NCI-H1048 (cell line): ENCODE results near the gene TSPY3.
"Not testable (repeated sequence)": the region's sequence is repeated elsewhere in the genome, so short reads cannot be mapped to it uniquely, and the experiment has no call there.

Source experiments
- DNase-seq: peaks from one replicate; lab custom pipeline; 2025; lab: John Stamatoyannopoulos, UW

Gene TSPY3, protein sequence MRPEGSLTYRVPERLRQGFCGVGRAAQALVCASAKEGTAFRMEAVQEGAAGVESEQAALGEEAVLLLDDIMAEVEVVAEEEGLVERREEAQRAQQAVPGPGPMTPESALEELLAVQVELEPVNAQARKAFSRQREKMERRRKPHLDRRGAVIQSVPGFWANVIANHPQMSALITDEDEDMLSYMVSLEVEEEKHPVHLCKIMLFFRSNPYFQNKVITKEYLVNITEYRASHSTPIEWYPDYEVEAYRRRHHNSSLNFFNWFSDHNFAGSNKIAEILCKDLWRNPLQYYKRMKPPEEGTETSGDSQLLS

DNA sequence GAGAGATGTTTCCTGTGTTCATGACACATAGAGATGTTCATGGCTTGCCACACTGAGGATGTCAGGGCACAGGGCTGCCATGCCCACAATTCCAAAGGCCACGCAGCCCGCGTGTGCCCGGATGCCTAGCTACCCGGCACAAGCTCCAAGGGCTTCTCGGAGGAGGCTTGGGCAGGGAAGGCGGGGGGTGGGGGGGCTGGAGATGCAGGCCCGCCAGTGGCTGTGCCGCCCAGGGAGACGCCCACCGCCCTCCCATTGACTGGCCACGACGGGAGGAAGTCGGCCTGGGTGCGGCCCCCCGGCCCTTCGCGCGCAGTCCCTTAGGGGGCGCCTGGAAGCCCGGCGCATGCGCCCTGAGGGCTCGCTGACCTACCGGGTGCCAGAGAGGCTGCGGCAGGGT, at the start of gene TSPY3:
Gene TSPY3 (plus strand): TSS at position 301 of the 400 bp plus-strand sequence. CDS start 46 bp downstream, at position 347.
- not testable (repeated sequence) for DNase-seq

DNA sequence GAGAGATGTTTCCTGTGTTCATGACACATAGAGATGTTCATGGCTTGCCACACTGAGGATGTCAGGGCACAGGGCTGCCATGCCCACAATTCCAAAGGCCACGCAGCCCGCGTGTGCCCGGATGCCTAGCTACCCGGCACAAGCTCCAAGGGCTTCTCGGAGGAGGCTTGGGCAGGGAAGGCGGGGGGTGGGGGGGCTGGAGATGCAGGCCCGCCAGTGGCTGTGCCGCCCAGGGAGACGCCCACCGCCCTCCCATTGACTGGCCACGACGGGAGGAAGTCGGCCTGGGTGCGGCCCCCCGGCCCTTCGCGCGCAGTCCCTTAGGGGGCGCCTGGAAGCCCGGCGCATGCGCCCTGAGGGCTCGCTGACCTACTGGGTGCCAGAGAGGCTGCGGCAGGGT, 40.7 kb upstream of the TSPY3 start, which contains the start of gene TSPY8:
Gene TSPY8 (plus strand): TSS at position 301 of the 400 bp plus-strand sequence. CDS start 46 bp downstream, at position 347.
- not testable (repeated sequence) for DNase-seq

DNA sequence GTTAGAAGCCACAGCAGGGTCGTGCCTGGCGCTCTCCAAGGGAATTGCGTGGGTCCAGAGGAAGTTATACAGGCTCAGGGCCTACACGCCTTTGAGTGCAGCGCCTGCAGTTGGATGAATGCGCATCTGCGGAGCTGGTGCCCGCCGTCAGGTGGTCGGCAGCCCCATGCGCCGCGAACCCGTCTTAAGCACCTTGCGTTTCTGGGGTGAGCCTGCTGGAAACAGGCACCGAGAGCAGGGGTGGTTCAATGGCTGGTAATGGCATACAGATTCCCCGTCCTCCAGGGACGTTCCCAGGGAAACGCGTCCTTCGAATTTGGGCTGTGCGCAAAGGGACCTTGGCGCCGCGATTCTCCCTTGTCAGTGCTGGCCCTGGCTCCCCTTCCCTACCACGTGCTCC, 1.7 kb upstream of the TSPY3 start:
- not testable (repeated sequence) for DNase-seq
